Spleen (tissue), 7 donors: ENCODE measurements around the gene CAPG.

ENCODE experiments used
- CTCF ChIP-seq, 11 experiments: fragments of 200-600 bp in 7 of 11; fragments of 450-650 bp in 4 of 11; sonication (generic) in 4 of 11; IDR thresholded peaks in 8 of 11; conservative IDR thresholded peaks in 3 of 11; 1 replicate in 7 of 11; 2 replicates in 4 of 11; pipeline versions ENCODE4 v1.4.0 to v1.8.0; 2016 to 2021; ENCODE audit warnings: antibody characterized with exemption in 11 of 11, inconsistent platforms in 4 of 11, mild to moderate bottlenecking in 1 of 11
- POLR2A ChIP-seq, 3 donors: fragments of 450-650 bp; IDR thresholded peaks; one replicate each; pipeline ENCODE4 v1.5.1; 2017; ENCODE audit warnings: antibody characterized with exemption in 3 of 3, mild to moderate bottlenecking in 1 of 3
- POLR2AphosphoS5 ChIP-seq, 3 donors: sonication (generic); formaldehyde crosslinking; IDR thresholded peaks; one replicate each; pipeline ENCODE4 v1.5.1; 2017; ENCODE audit warnings: antibody characterized with exemption in 3 of 3
- donor health status: DM: no; HTN: no; CAD: no; lungs with moderate emphysema.
- donor health status: DM: no; HTN: no; CAD: no.
- donor health status: DM: no; HTN: no; CAD: no.

DNA sequence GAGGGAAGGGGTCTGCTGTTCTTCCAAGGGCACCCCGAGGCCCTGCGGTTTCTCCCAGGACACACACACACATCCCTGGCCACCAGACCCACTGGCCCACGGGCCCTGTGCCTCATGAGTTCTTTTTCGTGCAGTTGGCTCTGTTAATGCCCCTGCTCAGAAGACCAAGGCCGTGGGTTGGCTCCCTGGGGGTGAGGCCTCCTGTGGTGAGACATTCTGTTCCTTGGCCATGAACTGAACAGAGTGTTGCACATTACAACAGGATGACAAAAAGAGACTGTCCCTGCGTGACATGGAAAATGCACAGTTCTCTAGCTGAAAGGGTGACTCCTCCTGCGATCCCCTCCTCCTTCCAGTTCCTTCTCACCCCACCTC lies 39.0 kb upstream of the CAPG start:
- TF ChIP-seq CTCF (IDR thresholded peaks at IDR 0.05 in 8 of 11, conservative IDR thresholded peaks at IDR 0.05 in 3 of 11) (no peak), POLR2AphosphoS5 (IDR thresholded peaks at IDR 0.05) (no peak), POLR2A (IDR thresholded peaks at IDR 0.05) (no peak)
